Heart right ventricle (tissue), 16 donors: ENCODE measurements around the gene HBB. TPM values are rescaled to one million over a fixed set of nuclear protein-coding genes. Genes with fewer than 3 reads are reported as not detected.
"Not testable (repeated sequence)": the region's sequence is repeated elsewhere in the genome, so short reads cannot be mapped to it uniquely, and the experiment has no call there.

Source experiments
- ATAC-seq, 8 donors: fragments of 200-7000 bp; cut with Tn5 transposase; one replicate each; pipeline ENCODE4 v1.9.1; 2020; ENCODE audit warnings: mild to moderate bottlenecking in 8 of 8, moderate library complexity in 8 of 8, moderate number of reproducible peaks in 1 of 8
- DNase-seq, 2 donors: peaks; one replicate each; pipeline ENCODE4 v3.0.0-alpha.2; 2020
- H3K27ac ChIP-seq, 10 donors: fragments of 200-600 bp; sonication (generic) in 2 of 10; one replicate each; pipeline versions ENCODE4 v1.5.0 to v1.8.0; 2020 to 2022; ENCODE audit warnings: mild to moderate bottlenecking in 3 of 10
- H3K27me3 ChIP-seq, 7 donors: fragments of 200-600 bp; one replicate each; pipeline ENCODE4 v1.8.0; 2021 to 2022; ENCODE audit warnings: mild to moderate bottlenecking in 2 of 7
- H3K36me3 ChIP-seq, 9 donors: fragments of 200-600 bp; sonication (generic) in 1 of 9; one replicate each; pipeline versions ENCODE4 v1.5.0 to v1.8.0; 2020 to 2022; ENCODE audit warnings: mild to moderate bottlenecking in 2 of 9
- H3K4me1 ChIP-seq, 9 donors: fragments of 200-600 bp; sonication (generic) in 1 of 9; one replicate each; pipeline versions ENCODE4 v1.5.0 to v1.8.0; 2020 to 2022; ENCODE audit warnings: mild to moderate bottlenecking in 4 of 9
- H3K4me3 ChIP-seq, 10 donors: fragments of 200-600 bp; sonication (generic) in 2 of 10; one replicate each; pipeline versions ENCODE4 v1.5.0 to v1.8.0; 2020 to 2022; ENCODE audit warnings: mild to moderate bottlenecking in 7 of 10, moderate library complexity in 2 of 10
- H3K9me3 ChIP-seq, 11 donors: fragments of 200-600 bp in 10 of 11; sonication (generic) in 2 of 11; one replicate each; pipeline versions ENCODE4 v1.5.0 to v1.8.0; 2013 to 2022; ENCODE audit warnings: mild to moderate bottlenecking in 2 of 11, control low read depth in 1 of 11, moderate library complexity in 1 of 11
- CTCF ChIP-seq, 9 donors: fragments of 200-600 bp; sonication (generic) in 2 of 9; IDR thresholded peaks; one replicate each; pipeline versions ENCODE4 v1.5.0 to v1.8.0; 2021 to 2022; ENCODE audit warnings: antibody characterized with exemption in 9 of 9, mild to moderate bottlenecking in 5 of 9, moderate library complexity in 1 of 9
- WGBS, 2 donors: extraction: QIAGEN DNeasy Blood & Tissue Kit; methylation state at CpG; one replicate each; pipeline ENCODE4 v1.1.7; 2013; ENCODE audit warnings: inconsistent platforms in 1 of 2; 5-methylcytosine and 5-hydroxymethylcytosine counted together
- intact Hi-C, 10 donors: fragments of 100-400 bp; cut with DNase I; formaldehyde crosslinking; loops; one replicate each; pipeline versions ENCODE4 v1.11.1 to v1.14.2; 2022
- polyA plus RNA-seq, 2 donors: library from polyadenylated mRNA; stranded (reverse); fragments of 200-250 nt; gene quantifications; one replicate each; pipeline ENCODE4 v1.2.3, GENCODE V29; 2013
- total RNA-seq, 10 donors: library from RNA; stranded (reverse); fragmentation: NEBNext Ultra II Directional in 3 of 10; extraction: Animal tissue kit (Norgen Biotek cat#: 25700) in 3 of 10; gene quantifications; one replicate each; pipeline versions ENCODE4 v1.2.1 to v1.2.4, GENCODE V29; 2021 to 2023
- donor health status: Arrhythmogenic right ventricular cardiomyopathy.
- donor health status: ischemic (EF 13 %, LVEDD 7.1; RV severe dilation, severe dysfunction).
- donor health status: healthy with polysubstance abuse.
- donor health status: DM: no; HTN: yes; CAD: no.
- donor health status: DM: no; HTN: no; CAD: no.
- donor health status: ischemic (EF 25% LVEDD 6.9; RV normal size, moderate dysfunction).
- donor health status: ischemic (EF 25% LVEDD 5.7; RV mildly dilated, moderate dysfunction).
- donor health status: healthy.
- donor health status: DM: yes; HTN: yes; CAD: no.
- donor health status: Ischemic cardiomyopathy.
- donor health status: ischemic (EF 35%, LVEDD 5.7; RV mildly dilated, moderate dysfunction).
- donor health status: nonischemic (EF 11% LVEDD 7.7; RV severe dilation, severe dysfunction).
- donor health status: DM: yes; HTN: yes; CAD: no.
- donor health status: PGD.
- donor health status: ischemic (EF 29% LVEDD 5.4; RV normal size, mild dysfunction).
- donor health status: nonischemic (EF 23%, LVEDD 6.1; RV moderate dilation, normal function).

HBB gene
- total and polyA plus RNA-seq, 12 donors, result 39.1 to 1,566 (median 273) TPM; not detected in 1

DNA sequence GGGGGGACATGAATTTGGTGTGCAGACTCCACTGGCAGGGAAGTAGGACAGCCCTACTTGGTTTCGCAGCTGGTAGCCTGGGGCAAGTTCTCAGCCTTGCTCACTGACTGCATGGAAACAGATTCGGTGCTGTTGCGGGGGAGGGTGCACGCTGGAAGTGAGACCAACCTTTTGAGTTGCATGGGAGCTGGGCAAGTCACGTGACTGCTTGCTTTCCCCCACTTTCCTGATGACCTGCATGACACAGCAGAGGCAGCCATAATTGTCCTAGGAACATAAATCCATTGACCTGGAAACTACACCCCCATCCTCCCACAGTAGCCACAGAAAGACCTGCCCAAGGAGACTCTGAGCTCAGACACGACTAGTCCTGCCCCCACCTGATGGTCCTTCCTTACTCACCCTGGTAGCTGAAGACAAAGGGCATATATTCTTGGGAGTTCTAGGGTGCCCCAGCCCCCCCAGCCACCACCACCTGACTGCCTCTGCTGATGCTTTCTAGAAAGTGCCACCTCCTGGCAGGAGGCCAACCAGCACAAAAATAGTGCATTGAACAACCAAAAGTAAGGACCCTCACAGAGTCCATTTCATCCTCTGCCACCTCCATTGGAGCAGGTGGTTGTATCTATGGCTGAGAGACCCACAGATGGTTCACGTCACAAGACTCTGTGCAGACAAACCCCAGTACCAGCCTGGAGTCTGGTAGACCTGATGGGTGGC is 31.8 kb upstream of the HBB start:
- H3K9me3 ChIP-seq, result peaks cover 0 to 17% (median 0%) of the 10 kb centered on the region in 11 donors
- H3K36me3 ChIP-seq, result no peaks in the 10 kb centered on the region
- no peak overlapping the region for H3K4me3 ChIP-seq
- no peak for ATAC-seq
- no peak for TF ChIP-seq CTCF (IDR thresholded peaks at IDR 0.05)
- H3K27me3 ChIP-seq, result peaks cover 0 to 9% (median 0%) of the 10 kb centered on the region in 7 donors
- no peaks in the 10 kb centered on the region for H3K4me1 ChIP-seq
- no peak overlapping the region for H3K27ac ChIP-seq
- intact Hi-C loops, result no loop called here
- no peak for DNase-seq
- WGBS, 2 donors, result 69 to 75% methylated on average over 7 of the region's 7 CpGs

GRCh38 chr11:5257296-5257695 is 30.4 kb upstream of the HBB start:
- Histone ChIP-seq H3K27ac (no peak overlapping the region), H3K27me3 (peaks cover 0 to 9% (median 0%) of the 10 kb centered on the region in 7 donors), H3K9me3 (peaks cover 0 to 16% (median 0%) of the 10 kb centered on the region in 11 donors), H3K4me3 (no peak overlapping the region), H3K4me1 (no peaks in the 10 kb centered on the region), H3K36me3 (no peaks in the 10 kb centered on the region)
- 15 to 18% methylated on average over 2 of the region's 2 CpGs for WGBS, 2 donors
- TF ChIP-seq CTCF (IDR thresholded peaks at IDR 0.05), result no peak
- intact Hi-C loops, result no loop called here
- ATAC-seq (no peak), DNase-seq (no peak)

- WGBS, 2 donors, result 55 to 64% methylated on average over 3 to 4 of the region's 9 CpGs
- H3K27ac ChIP-seq, H3K36me3 ChIP-seq, DNase-seq, H3K4me1 ChIP-seq, H3K27me3 ChIP-seq, intact Hi-C loops, H3K4me3 ChIP-seq, H3K9me3 ChIP-seq, ATAC-seq: not testable (repeated sequence)
Measured at GRCh38 chr11:5254646-5255413, 28.0 kb upstream of the HBB start, which contains the start of gene HBG2. HBG2 (minus strand) TSS chr11:5254781; CDS start chr11:5254728, 53 bp downstream.

DNA sequence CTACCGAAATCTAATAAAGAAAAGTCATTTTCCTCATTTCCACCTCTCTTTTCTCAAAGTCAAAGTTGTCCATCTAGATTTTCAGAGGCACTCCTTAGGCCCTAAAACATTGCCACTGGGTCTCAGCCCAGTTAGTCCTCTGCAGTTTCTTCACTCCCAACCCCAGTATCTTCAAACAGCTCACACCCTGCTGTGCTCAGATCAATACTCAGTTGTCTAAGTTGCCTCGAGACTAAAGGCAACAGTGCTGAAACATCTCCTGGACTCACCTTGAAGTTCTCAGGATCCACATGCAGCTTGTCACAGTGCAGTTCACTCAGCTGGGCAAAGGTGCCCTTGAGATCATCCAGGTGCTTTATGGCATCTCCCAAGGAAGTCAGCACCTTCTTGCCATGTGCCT is 27.2 kb upstream of the HBB start:
- H3K4me3 ChIP-seq, DNase-seq, intact Hi-C loops, H3K4me1 ChIP-seq, H3K36me3 ChIP-seq, H3K27me3 ChIP-seq, H3K9me3 ChIP-seq, ATAC-seq, H3K27ac ChIP-seq: not testable (repeated sequence)
- WGBS, 2 donors, result 61 to 66% methylated on average over 2 of the region's 2 CpGs

- H3K27me3 ChIP-seq, H3K4me3 ChIP-seq, H3K27ac ChIP-seq, H3K9me3 ChIP-seq, H3K36me3 ChIP-seq, H3K4me1 ChIP-seq, ATAC-seq, DNase-seq, intact Hi-C loops: not testable (repeated sequence)
- 88% methylated on average over 5 of the region's 5 CpGs for WGBS, 2 donors
Measured at GRCh38 chr11:5253440-5253839, 26.6 kb upstream of the HBB start.

DNA sequence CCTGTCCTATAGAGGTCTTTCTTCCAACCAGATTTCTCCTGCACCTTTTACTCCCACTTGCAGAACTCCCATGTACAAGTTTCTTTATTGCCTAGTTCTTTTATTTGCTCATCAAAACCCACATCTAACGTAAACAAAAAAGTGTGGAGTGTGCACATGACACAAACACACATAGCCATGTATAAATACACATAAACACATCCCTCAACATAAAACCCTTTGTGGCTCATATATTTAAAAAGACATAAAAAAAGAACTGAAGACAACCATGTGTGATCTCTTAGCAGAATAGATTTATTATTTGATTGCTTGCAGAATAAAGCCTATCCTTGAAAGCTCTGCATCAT is 26.0 kb upstream of the HBB start:
- DNase-seq (no peak), ATAC-seq (no peak)
- TF ChIP-seq CTCF (IDR thresholded peaks at IDR 0.05), result no peak
- WGBS, 2 donors, result 70% methylated on average over 1 of the region's 1 CpG
- H3K9me3 ChIP-seq, result no peaks in the 10 kb centered on the region
- no peak overlapping the region for H3K4me3 ChIP-seq
- intact Hi-C loops, result no loop called here
- no peaks in the 10 kb centered on the region for H3K36me3 ChIP-seq
- H3K4me1 ChIP-seq, result no peaks in the 10 kb centered on the region
- no peak overlapping the region for H3K27ac ChIP-seq
- peaks cover 0 to 10% (median 0%) of the 10 kb centered on the region in 7 donors for H3K27me3 ChIP-seq
